Frontal cortex (tissue), 4 donors: ENCODE data around the gene RHOB. TPM values are rescaled to one million over a fixed set of nuclear protein-coding genes. Genes with fewer than 3 reads are reported as not detected.
"Not testable (repeated sequence)": the region's sequence is repeated elsewhere in the genome, so short reads cannot be mapped to it uniquely, and the experiment has no call there.

Experiments used
- DNase-seq, 2 donors: peaks; one replicate each; pipeline ENCODE4 v3.0.0; 2012; ENCODE audit warnings: low spot score in 2 of 2
- FAIRE-seq: peaks from 2 replicates; lab custom pipeline; 2012; peaks lifted over from hg19 to GRCh38; lab: Jason Lieb, UNC
- total RNA-seq: library from RNA; depleted of rRNA; stranded (reverse); fragments of >200 nt; gene quantifications from one replicate; pipeline ENCODE4 v1.2.3, GENCODE V29; 2014
- donor health status: control.
- donor health status: control.
- donor health status: control.

RHOB gene
- total RNA-seq: 300 TPM

GRCh38 chr2:20446917-20447436 is at the start of gene RHOB:
Gene RHOB (plus strand): TSS chr2:20447074. CDS start chr2:20447466, 392 bp downstream.
- FAIRE-seq: peak; percentile 42
- DNase-seq: peak; percentile 98 to 99

- DNase-seq: no peak
- FAIRE-seq: no peak
Observed at GRCh38 chr2:20397811-20398447, 48.9 kb upstream of the RHOB start.

- DNase-seq (no peak), FAIRE-seq (no peak)
Observed at GRCh38 chr2:20398956-20399567, 47.8 kb upstream of the RHOB start.

GRCh38 chr2:20400306-20400705 is 46.6 kb upstream of the RHOB start:
- FAIRE-seq: no peak

GRCh38 chr2:20400787-20401488 is 45.9 kb upstream of the RHOB start:
- no peak for DNase-seq
- FAIRE-seq: no peak

More at GRCh38 chr2:20400306-20400705, 46.6 kb upstream of the RHOB start:
- no peak for DNase-seq

- no peak for DNase-seq
- no peak for FAIRE-seq
Observed at GRCh38 chr2:20401489-20401835, 45.4 kb upstream of the RHOB start.

- DNase-seq (no peak), FAIRE-seq (no peak)
Observed at GRCh38 chr2:20403774-20404312, 43.0 kb upstream of the RHOB start.

- FAIRE-seq (no peak), DNase-seq (no peak)
Observed at GRCh38 chr2:20404950-20405349, 41.9 kb upstream of the RHOB start.

- DNase-seq (no peak), FAIRE-seq (no peak)
Observed at GRCh38 chr2:20409039-20409438, 37.8 kb upstream of the RHOB start.

- FAIRE-seq: no peak
- DNase-seq: no peak
Observed at GRCh38 chr2:20410556-20411277, 36.2 kb upstream of the RHOB start.

- DNase-seq (peak in 1 of 2 donors; percentile 58), FAIRE-seq (no peak)
Observed at GRCh38 chr2:20411361-20411894, 35.4 kb upstream of the RHOB start.

GRCh38 chr2:20414806-20415205 is 32.1 kb upstream of the RHOB start:
- no peak for DNase-seq
- no peak for FAIRE-seq

GRCh38 chr2:20415511-20415918 is 31.4 kb upstream of the RHOB start:
- no peak for FAIRE-seq
- DNase-seq: no peak

GRCh38 chr2:20416723-20417122 is 30.2 kb upstream of the RHOB start:
- FAIRE-seq (no peak), DNase-seq (no peak)

- not testable (repeated sequence) for DNase-seq, FAIRE-seq
Observed at GRCh38 chr2:20417230-20417821, 29.5 kb upstream of the RHOB start.

- FAIRE-seq: no peak
Observed at GRCh38 chr2:20418519-20418918, 28.4 kb upstream of the RHOB start.

GRCh38 chr2:20419007-20419576 is 27.8 kb upstream of the RHOB start:
- no peak for FAIRE-seq
- no peak for DNase-seq

More at GRCh38 chr2:20418519-20418918, 28.4 kb upstream of the RHOB start:
- no peak for DNase-seq

- FAIRE-seq: no peak
Observed at GRCh38 chr2:20419752-20420151, 27.1 kb upstream of the RHOB start.

More at GRCh38 chr2:20419752-20420151, 27.1 kb upstream of the RHOB start:
- DNase-seq: no peak
